HepG2 (cell line): ENCODE measurements around the gene RPL18. TPM values are rescaled to one million over a fixed set of nuclear protein-coding genes. Genes with fewer than 3 reads are reported as not detected.
A peak's percentile ranks its signal among the peaks of the same experiment; 100 is the strongest.

Source experiments
- ADNP ChIP-seq: sonication (generic); formaldehyde crosslinking; IDR thresholded peaks from 2 replicates; pipeline ENCODE4 v1.4.0; 2020; ENCODE audit warnings: missing genetic modification reagents
- AGO1 ChIP-seq: fragments of 200-400 bp; formaldehyde crosslinking; IDR thresholded peaks from 2 replicates; pipeline ENCODE4 v1.6.1; 2017; ENCODE audit warnings: mild to moderate bottlenecking, low read depth, low read length, moderate library complexity; ENCODE audit not compliant: poor library complexity, severe bottlenecking
- ARNTL ChIP-seq: sonication (generic); formaldehyde crosslinking; IDR thresholded peaks from 2 replicates; pipeline ENCODE4 v1.4.0; 2020; ENCODE audit warnings: mild to moderate bottlenecking, missing genetic modification reagents
- CREM ChIP-seq, 2 experiments: sonication (generic) in 1 of 2; formaldehyde crosslinking in 1 of 2; IDR thresholded peaks; 2 replicates each; pipeline versions ENCODE4 v1.4.0 to v1.6.1; 2016 to 2020; ENCODE audit warnings: antibody characterized with exemption in 1 of 2, mild to moderate bottlenecking in 1 of 2, missing genetic modification reagents in 1 of 2
- HOXD1 ChIP-seq: sonication (generic); formaldehyde crosslinking; IDR thresholded peaks from 2 replicates; pipeline ENCODE4 v1.5.0; 2020; ENCODE audit warnings: missing genetic modification reagents
- KDM4B ChIP-seq: sonication (generic); formaldehyde crosslinking; IDR thresholded peaks from 2 replicates; pipeline ENCODE4 v1.4.0; 2020; ENCODE audit warnings: missing genetic modification reagents
- MAFK ChIP-seq, 2 experiments: IDR thresholded peaks in 1 of 2; conservative IDR thresholded peaks in 1 of 2; 2 replicates each; pipeline ENCODE4 v1.6.1; 2011; ENCODE audit warnings: improper control_type of control experiment in 2 of 2, low read length in 2 of 2
- NCOA1 ChIP-seq: sonication (generic); formaldehyde crosslinking; IDR thresholded peaks from 2 replicates; pipeline ENCODE4 v1.9.0; 2021; ENCODE audit warnings: missing genetic modification reagents
- NKX3-1 ChIP-seq: sonication (generic); formaldehyde crosslinking; IDR thresholded peaks from 2 replicates; pipeline ENCODE4 v1.5.0; 2020; ENCODE audit warnings: missing genetic modification reagents
- PHF21A ChIP-seq: sonication (generic); formaldehyde crosslinking; IDR thresholded peaks from 2 replicates; pipeline ENCODE4 v1.5.0; 2020; ENCODE audit warnings: mild to moderate bottlenecking, missing genetic modification reagents
- RFX1 ChIP-seq: fragments of 450-650 bp; IDR thresholded peaks from 2 replicates; pipeline ENCODE4 v1.6.1; 2017
- SCMH1 ChIP-seq: sonication (generic); formaldehyde crosslinking; IDR thresholded peaks from 2 replicates; pipeline ENCODE4 v1.9.0; 2021; ENCODE audit warnings: missing genetic modification reagents, mild to moderate bottlenecking, borderline replicate concordance
- TSC22D2 ChIP-seq: sonication (generic); formaldehyde crosslinking; IDR thresholded peaks from 2 replicates; pipeline ENCODE4 v1.5.1; 2020; ENCODE audit warnings: missing genetic modification reagents, mild to moderate bottlenecking, borderline replicate concordance
- ZKSCAN1 ChIP-seq: fragments of 150-350 bp; IDR thresholded peaks from 2 replicates; pipeline ENCODE4 v1.6.1; 2014; ENCODE audit warnings: low read length
- ZNF205 ChIP-seq: IDR thresholded peaks from 2 replicates; pipeline ENCODE4 v1.6.1; 2018; ENCODE audit warnings: missing biosample characterization, missing genetic modification reagents
- ZNF253 ChIP-seq: sonication (generic); formaldehyde crosslinking; IDR thresholded peaks from 2 replicates; pipeline ENCODE4 v1.8.0; 2022; ENCODE audit warnings: mild to moderate bottlenecking, missing genetic modification reagents, borderline replicate concordance
- ZNF44 ChIP-seq: sonication (generic); formaldehyde crosslinking; IDR thresholded peaks from 2 replicates; pipeline ENCODE4 v1.5.1; 2020; ENCODE audit warnings: mild to moderate bottlenecking, missing genetic modification reagents
- ZNF709 ChIP-seq: sonication (generic); formaldehyde crosslinking; IDR thresholded peaks from 2 replicates; pipeline ENCODE4 v1.5.0; 2020; ENCODE audit warnings: mild to moderate bottlenecking, missing genetic modification reagents
- polyA plus RNA-seq, 8 experiments: library from polyadenylated mRNA; depleted of rRNA in 3 of 8; stranded (reverse) in 7 of 8; unstranded in 1 of 8; fragments of >200 nt; fragmentation: Illumina TruSeq in 4 of 8; extraction: Trizol in 4 of 8; gene quantifications; 2 replicates each; pipeline versions ENCODE4 v1.2.1 to v1.2.3, GENCODE V29; 2011 to 2016; ENCODE audit warnings: low read depth in 4 of 8, missing spikeins in 1 of 8, mixed read lengths in 1 of 8; ENCODE audit not compliant: insufficient read depth in 1 of 8
- total RNA-seq, 5 experiments: library from RNA; depleted of rRNA; stranded (reverse); fragments of >200 nt; fragmentation: Illumina TruSeq; extraction: Trizol; gene quantifications; 2 replicates each; pipeline ENCODE4 v1.2.3, GENCODE V29; 2016; ENCODE audit warnings: low read depth in 1 of 5
- TF ChIP-seq, protein P1 (sequence below): sonication (generic); formaldehyde crosslinking; IDR thresholded peaks from 2 replicates; pipeline ENCODE4 v1.4.0; 2020; ENCODE audit warnings: missing genetic modification reagents
- TF ChIP-seq, protein P2 (sequence below): IDR thresholded peaks from 2 replicates; pipeline ENCODE4 v1.6.1; 2012; ENCODE audit warnings: low read depth, low read length, improper control_type of control experiment
- TF ChIP-seq, protein P3 (sequence below): sonication (generic); IDR thresholded peaks from 2 replicates; pipeline ENCODE4 v1.6.1; 2016; ENCODE audit warnings: low read depth, borderline replicate concordance
- TF ChIP-seq, protein P4 (sequence below): sonication (generic); formaldehyde crosslinking; IDR thresholded peaks from 2 replicates; pipeline ENCODE4 v1.8.1; 2023; ENCODE audit warnings: missing genetic modification reagents, mild to moderate bottlenecking, borderline replicate concordance

RPL18 gene
- total and polyA plus RNA-seq, 2 of the 13 experiments (the other 11 are each of a cell fraction or from before 2014, with no cell fraction given): 1,485 to 1,639 TPM

GRCh38 chr19:48635263-48635965 lies 16.4 kb upstream of the RPL18 start (continued):
- TF ChIP-seq, protein P1, sequence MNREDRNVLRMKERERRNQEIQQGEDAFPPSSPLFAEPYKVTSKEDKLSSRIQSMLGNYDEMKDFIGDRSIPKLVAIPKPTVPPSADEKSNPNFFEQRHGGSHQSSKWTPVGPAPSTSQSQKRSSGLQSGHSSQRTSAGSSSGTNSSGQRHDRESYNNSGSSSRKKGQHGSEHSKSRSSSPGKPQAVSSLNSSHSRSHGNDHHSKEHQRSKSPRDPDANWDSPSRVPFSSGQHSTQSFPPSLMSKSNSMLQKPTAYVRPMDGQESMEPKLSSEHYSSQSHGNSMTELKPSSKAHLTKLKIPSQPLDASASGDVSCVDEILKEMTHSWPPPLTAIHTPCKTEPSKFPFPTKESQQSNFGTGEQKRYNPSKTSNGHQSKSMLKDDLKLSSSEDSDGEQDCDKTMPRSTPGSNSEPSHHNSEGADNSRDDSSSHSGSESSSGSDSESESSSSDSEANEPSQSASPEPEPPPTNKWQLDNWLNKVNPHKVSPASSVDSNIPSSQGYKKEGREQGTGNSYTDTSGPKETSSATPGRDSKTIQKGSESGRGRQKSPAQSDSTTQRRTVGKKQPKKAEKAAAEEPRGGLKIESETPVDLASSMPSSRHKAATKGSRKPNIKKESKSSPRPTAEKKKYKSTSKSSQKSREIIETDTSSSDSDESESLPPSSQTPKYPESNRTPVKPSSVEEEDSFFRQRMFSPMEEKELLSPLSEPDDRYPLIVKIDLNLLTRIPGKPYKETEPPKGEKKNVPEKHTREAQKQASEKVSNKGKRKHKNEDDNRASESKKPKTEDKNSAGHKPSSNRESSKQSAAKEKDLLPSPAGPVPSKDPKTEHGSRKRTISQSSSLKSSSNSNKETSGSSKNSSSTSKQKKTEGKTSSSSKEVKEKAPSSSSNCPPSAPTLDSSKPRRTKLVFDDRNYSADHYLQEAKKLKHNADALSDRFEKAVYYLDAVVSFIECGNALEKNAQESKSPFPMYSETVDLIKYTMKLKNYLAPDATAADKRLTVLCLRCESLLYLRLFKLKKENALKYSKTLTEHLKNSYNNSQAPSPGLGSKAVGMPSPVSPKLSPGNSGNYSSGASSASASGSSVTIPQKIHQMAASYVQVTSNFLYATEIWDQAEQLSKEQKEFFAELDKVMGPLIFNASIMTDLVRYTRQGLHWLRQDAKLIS (CRISPR knock-in tag): no peak
- no peak for TF ChIP-seq SCMH1
- TF ChIP-seq AGO1: no peak
- TF ChIP-seq TSC22D2: no peak
- no peak for TF ChIP-seq ZNF253 (CRISPR knock-in tag)
- no peak for TF ChIP-seq HOXD1 (CRISPR knock-in tag)
- no peak for TF ChIP-seq ZNF44 (CRISPR knock-in tag)
- no peak for TF ChIP-seq ARNTL (CRISPR knock-in tag)
- no peak for TF ChIP-seq KDM4B (CRISPR knock-in tag)
- TF ChIP-seq ZNF205: no peak
- TF ChIP-seq, protein P2, sequence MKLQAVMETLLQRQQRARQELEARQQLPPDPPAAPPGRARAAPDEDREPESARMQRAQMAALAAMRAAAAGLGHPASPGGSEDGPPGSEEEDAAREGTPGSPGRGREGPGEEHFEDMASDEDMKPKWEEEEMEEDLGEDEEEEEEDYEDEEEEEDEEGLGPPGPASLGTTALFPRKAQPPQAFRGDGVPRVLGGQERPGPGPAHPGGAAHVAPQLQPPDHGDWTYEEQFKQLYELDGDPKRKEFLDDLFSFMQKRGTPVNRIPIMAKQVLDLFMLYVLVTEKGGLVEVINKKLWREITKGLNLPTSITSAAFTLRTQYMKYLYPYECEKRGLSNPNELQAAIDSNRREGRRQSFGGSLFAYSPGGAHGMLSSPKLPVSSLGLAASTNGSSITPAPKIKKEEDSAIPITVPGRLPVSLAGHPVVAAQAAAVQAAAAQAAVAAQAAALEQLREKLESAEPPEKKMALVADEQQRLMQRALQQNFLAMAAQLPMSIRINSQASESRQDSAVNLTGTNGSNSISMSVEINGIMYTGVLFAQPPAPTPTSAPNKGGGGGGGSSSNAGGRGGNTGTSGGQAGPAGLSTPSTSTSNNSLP: no peak
- TF ChIP-seq MAFK (conservative IDR thresholded peaks at IDR 0.05 in 1 of 2, IDR thresholded peaks at IDR 0.05 in 1 of 2; ENCODE audit: low read length in 2 of 2): no peak
- TF ChIP-seq, protein P3, sequence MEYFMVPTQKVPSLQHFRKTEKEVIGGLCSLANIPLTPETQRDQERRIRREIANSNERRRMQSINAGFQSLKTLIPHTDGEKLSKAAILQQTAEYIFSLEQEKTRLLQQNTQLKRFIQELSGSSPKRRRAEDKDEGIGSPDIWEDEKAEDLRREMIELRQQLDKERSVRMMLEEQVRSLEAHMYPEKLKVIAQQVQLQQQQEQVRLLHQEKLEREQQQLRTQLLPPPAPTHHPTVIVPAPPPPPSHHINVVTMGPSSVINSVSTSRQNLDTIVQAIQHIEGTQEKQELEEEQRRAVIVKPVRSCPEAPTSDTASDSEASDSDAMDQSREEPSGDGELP: no peak
- TF ChIP-seq RFX1: no peak
- TF ChIP-seq, protein P4, sequence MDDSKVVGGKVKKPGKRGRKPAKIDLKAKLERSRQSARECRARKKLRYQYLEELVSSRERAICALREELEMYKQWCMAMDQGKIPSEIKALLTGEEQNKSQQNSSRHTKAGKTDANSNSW (CRISPR knock-in tag): no peak
- no peak for TF ChIP-seq ZKSCAN1
- 0 out of 2 replicates have a peak, but pooled peaks have one; percentile 47 for TF ChIP-seq ZNF709 (CRISPR knock-in tag)
- no peak for TF ChIP-seq NKX3-1 (CRISPR knock-in tag)
- TF ChIP-seq PHF21A (CRISPR knock-in tag): no peak
- no peak for TF ChIP-seq CREM (IDR thresholded peaks at IDR 0.05)
- TF ChIP-seq CREM (CRISPR knock-in tag; IDR thresholded peaks at IDR 0.05): no peak
- no peak for TF ChIP-seq ADNP (CRISPR knock-in tag)
- TF ChIP-seq NCOA1 (CRISPR knock-in tag): no peak
